Endothelial cell of umbilical vein (primary cell): ENCODE data around the gene FSTL3. TPM values are rescaled to one million over a fixed set of nuclear protein-coding genes. Genes with fewer than 3 reads are reported as not detected.

ENCODE experiments used
- BruUV-seq: library from RNA; stranded (reverse); fragments of 400-500 nt; replicated peaks from 2 replicates; lab custom pipeline; 2021; lab: Mats Ljungman, UMichigan
- CTCF ChIA-PET: fragments of 300-600, 350-600 bp; sonication (Branson Sonifier 250); formaldehyde crosslinking; loops from one replicate; lab custom pipeline; 2021; ENCODE audit warnings: antibody characterized with exemption, inconsistent platforms; lab: Charles Lee
- POLR2A ChIA-PET: fragments of 300-600, 350-600 bp; sonication (Branson Sonifier 250); formaldehyde crosslinking; loops from one replicate; lab custom pipeline; 2021; ENCODE audit warnings: antibody characterized with exemption, inconsistent platforms; lab: Charles Lee
- DNase-seq: peaks from one replicate; pipeline ENCODE4 v3.0.0-alpha.2; 2011; ENCODE audit warnings: low read depth, low spot score
- FAIRE-seq: peaks from 2 replicates; lab custom pipeline; 2011; peaks lifted over from hg19 to GRCh38; lab: Jason Lieb, UNC
- H2AFZ ChIP-seq: 2 replicates; pipeline ENCODE4 v1.6.0; 2012; ENCODE audit warnings: low read depth, low read length, control low read depth, inconsistent platforms
- H3K27ac ChIP-seq: 2 replicates; pipeline ENCODE4 v1.5.1; 2011; ENCODE audit warnings: low read depth, mild to moderate bottlenecking, control low read depth, low read length, moderate library complexity; ENCODE audit not compliant: insufficient read depth
- H3K27me3 ChIP-seq, 2 experiments: 2 replicates each; pipeline versions ENCODE4 v1.6.0 to v1.6.1; 2011; ENCODE audit warnings: low read length in 2 of 2, mixed read lengths in 1 of 2; ENCODE audit not compliant: control insufficient read depth in 2 of 2, insufficient read depth in 2 of 2
- H3K36me3 ChIP-seq, 2 experiments: 2 replicates in 1 of 2; 3 replicates in 1 of 2; pipeline ENCODE4 v1.5.1; 2011; ENCODE audit warnings: low read length in 2 of 2, mild to moderate bottlenecking in 1 of 2, moderate library complexity in 1 of 2; ENCODE audit not compliant: control insufficient read depth in 2 of 2, insufficient read depth in 2 of 2; ENCODE audit errors: extremely low read depth in 1 of 2
- H3K4me1 ChIP-seq: 3 replicates; pipeline ENCODE4 v1.5.1; 2011; ENCODE audit warnings: mild to moderate bottlenecking, low read length; ENCODE audit not compliant: control insufficient read depth, insufficient read depth; ENCODE audit errors: extremely low read depth
- H3K4me2 ChIP-seq: 2 replicates; pipeline ENCODE4 v1.6.1; 2011; ENCODE audit warnings: low read length, control low read depth, mixed read lengths; ENCODE audit not compliant: insufficient read depth
- H3K4me3 ChIP-seq, 3 experiments: fragments of 200-600 bp in 1 of 3; sonication (generic), shearing (Covaris generic) in 1 of 3; replicated peaks in 1 of 3; 2 replicates each; pipeline ENCODE4 v1.5.1; 2011 to 2016; ENCODE audit warnings: control low read depth in 3 of 3, low read length in 3 of 3, mild to moderate bottlenecking in 2 of 3, inconsistent platforms in 1 of 3, low read depth in 1 of 3, moderate library complexity in 1 of 3; ENCODE audit not compliant: insufficient read depth in 1 of 3
- H3K79me2 ChIP-seq: 2 replicates; pipeline ENCODE4 v1.6.0; 2012; ENCODE audit warnings: low read length, inconsistent platforms; ENCODE audit not compliant: control insufficient read depth, insufficient read depth
- H3K9ac ChIP-seq: replicated peaks from 2 replicates; pipeline ENCODE3; 2011; ENCODE audit warnings: low read length, control low read depth; ENCODE audit not compliant: insufficient read depth; ENCODE audit errors: extremely low read depth
- H3K9me1 ChIP-seq: replicated peaks from 3 replicates; pipeline ENCODE4 v1.6.0; 2011; ENCODE audit warnings: mild to moderate bottlenecking, low read length; ENCODE audit not compliant: control insufficient read depth, insufficient read depth; ENCODE audit errors: extremely low read depth
- H3K9me3 ChIP-seq: replicated peaks from 2 replicates; pipeline ENCODE4 v1.5.1; 2012; ENCODE audit warnings: low read length, inconsistent platforms; ENCODE audit not compliant: control insufficient read depth, insufficient read depth
- H4K20me1 ChIP-seq: replicated peaks from 2 replicates; pipeline ENCODE3; 2011; ENCODE audit warnings: mild to moderate bottlenecking, low read length; ENCODE audit not compliant: control insufficient read depth, insufficient read depth; ENCODE audit errors: extremely low read depth
- EZH2 ChIP-seq: IDR thresholded peaks from 2 replicates; pipeline ENCODE4 v1.6.1; 2012; ENCODE audit warnings: borderline replicate concordance, low read depth, mild to moderate bottlenecking, moderate library complexity, low read length, inconsistent platforms; ENCODE audit not compliant: severe bottlenecking
- FOS ChIP-seq: IDR thresholded peaks from 2 replicates; pipeline ENCODE4 v1.6.1; 2011; ENCODE audit warnings: mild to moderate bottlenecking, low read length, moderate library complexity, borderline replicate concordance; ENCODE audit not compliant: insufficient read depth
- GATA2 ChIP-seq: IDR thresholded peaks from 2 replicates; pipeline ENCODE4 v1.7.0; 2011; ENCODE audit warnings: low read depth, mild to moderate bottlenecking, moderate library complexity, mixed read lengths, low read length; ENCODE audit not compliant: insufficient read length, insufficient read depth
- JUN ChIP-seq: IDR thresholded peaks from 2 replicates; pipeline ENCODE4 v1.6.1; 2011; ENCODE audit warnings: borderline replicate concordance, low read depth; ENCODE audit not compliant: insufficient read length, insufficient read depth
- MYC ChIP-seq: IDR thresholded peaks from one replicate; pipeline ENCODE4 v1.6.1; 2011; ENCODE audit warnings: mild to moderate bottlenecking, low read depth, low read length
- POLR2A ChIP-seq: IDR thresholded peaks from 2 replicates; pipeline ENCODE4 v1.6.1; 2012; ENCODE audit warnings: low read depth, mild to moderate bottlenecking, control low read depth, low read length
- POLR2AphosphoS5 ChIP-seq: IDR thresholded peaks from 2 replicates; pipeline ENCODE4 v1.6.1; 2012; ENCODE audit warnings: low read depth, mild to moderate bottlenecking, control low read depth, low read length, moderate library complexity; ENCODE audit not compliant: insufficient read depth
- dilution Hi-C: fragments of 300-500 bp; cut with MboI; formaldehyde crosslinking; loops from one replicate; pipeline ENCODE4 v1.15.0; 2019; ENCODE audit warnings: low sequenced_read_pairs; ENCODE audit not compliant: extremely low pct_ligation_motif_present
- intact Hi-C: fragments of 100-400 bp; cut with micrococcal nuclease; formaldehyde crosslinking; loops from one replicate; pipeline ENCODE4 v1.10.0; 2022
- polyA plus RNA-seq, 4 experiments: library from polyadenylated mRNA; depleted of rRNA in 3 of 4; stranded (reverse) in 3 of 4; unstranded in 1 of 4; fragments of >200 nt; gene quantifications; 2 replicates each; pipeline versions ENCODE4 v1.2.1 to v1.2.3, GENCODE V29; 2011 to 2012; ENCODE audit warnings: missing spikeins in 1 of 4
- total RNA-seq: library from RNA; stranded (reverse); gene quantifications from 2 replicates; pipeline ENCODE4 v1.2.3, GENCODE V29; 2021
- TF ChIP-seq, protein P1 (sequence below), 2 donors: IDR thresholded peaks; 1 replicate in 1 of 2; 2 replicates in 1 of 2; pipeline ENCODE4 v1.5.1; 2011; ENCODE audit warnings: low read length in 2 of 2, mild to moderate bottlenecking in 2 of 2, moderate library complexity in 2 of 2, control low read depth in 1 of 2, inconsistent platforms in 1 of 2, low read depth in 1 of 2; ENCODE audit not compliant: insufficient read depth in 1 of 2; ENCODE audit errors: extremely low read depth in 1 of 2
- TF ChIP-seq, protein P2 (sequence below): IDR thresholded peaks from 2 replicates; pipeline ENCODE4 v1.6.1; 2011; ENCODE audit not compliant: insufficient read depth, insufficient read length

The FSTL3 gene
- total and polyA plus RNA-seq, 2 donors (not counting 3 experiments of a cell fraction or from before 2014, with no cell fraction given): 19.9 to 45.2 TPM

DNA sequence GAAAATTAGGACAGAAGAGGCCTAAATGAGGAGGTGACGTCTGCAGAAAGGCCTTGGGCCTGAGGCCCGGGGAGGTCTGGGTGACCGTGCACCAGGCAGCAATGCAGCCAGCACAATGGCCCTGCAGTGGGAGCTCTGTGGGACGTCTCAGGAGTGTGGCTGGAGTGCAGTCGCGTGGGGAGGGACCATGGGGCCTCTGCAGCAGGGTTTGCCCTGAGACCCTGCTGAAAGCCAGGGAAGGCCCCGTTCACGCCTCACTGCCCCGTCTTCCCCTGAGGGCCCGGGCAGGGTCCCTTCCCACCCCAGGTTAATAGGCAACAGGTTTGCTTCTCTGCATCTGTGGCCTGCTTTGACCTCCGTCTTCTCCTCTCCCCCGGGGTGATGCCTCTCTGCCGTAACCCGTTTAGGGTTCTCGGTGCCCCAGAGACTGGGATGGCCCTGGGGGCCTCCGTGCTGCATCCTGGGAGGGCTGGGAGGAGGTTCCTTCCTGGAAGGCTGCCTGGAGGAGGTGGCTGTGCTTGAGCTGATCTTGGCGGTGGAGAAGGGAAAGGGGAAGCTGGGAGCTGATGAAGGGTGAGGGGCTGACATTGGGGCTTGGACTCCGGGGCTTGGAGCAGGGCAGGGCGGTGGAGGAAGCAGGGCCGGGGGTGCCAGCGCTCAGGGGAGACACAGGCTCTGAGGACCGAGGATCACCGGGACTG lies 42.2 kb downstream of the FSTL3 start:
- ChIA-PET POLR2A (no interaction called here), CTCF (interaction anchor here (0.5 to 0.9 kb wide), 2 partner anchors 24 to 38 kb away, joined by 3 to 4 read pairs; no protein-coding TSS in a partner anchor)
- Histone ChIP-seq H3K9ac (no peak overlapping the region), H2AFZ (no peak overlapping the region), H4K20me1 (no peaks in the 10 kb centered on the region), H3K79me2 (no peaks in the 10 kb centered on the region), H3K4me1 (no peaks in the 10 kb centered on the region), H3K9me3 (no peaks in the 10 kb centered on the region), H3K4me2 (no peak overlapping the region), H3K4me3 (no peak overlapping the region), H3K36me3 (no peaks in the 10 kb centered on the region), H3K27ac (no peak overlapping the region), H3K27me3 (no peaks in the 10 kb centered on the region), H3K9me1 (no peaks in the 10 kb centered on the region)
- intact Hi-C loops: no loop called here
- dilution Hi-C loops: no loop called here
- TF ChIP-seq, protein P1, sequence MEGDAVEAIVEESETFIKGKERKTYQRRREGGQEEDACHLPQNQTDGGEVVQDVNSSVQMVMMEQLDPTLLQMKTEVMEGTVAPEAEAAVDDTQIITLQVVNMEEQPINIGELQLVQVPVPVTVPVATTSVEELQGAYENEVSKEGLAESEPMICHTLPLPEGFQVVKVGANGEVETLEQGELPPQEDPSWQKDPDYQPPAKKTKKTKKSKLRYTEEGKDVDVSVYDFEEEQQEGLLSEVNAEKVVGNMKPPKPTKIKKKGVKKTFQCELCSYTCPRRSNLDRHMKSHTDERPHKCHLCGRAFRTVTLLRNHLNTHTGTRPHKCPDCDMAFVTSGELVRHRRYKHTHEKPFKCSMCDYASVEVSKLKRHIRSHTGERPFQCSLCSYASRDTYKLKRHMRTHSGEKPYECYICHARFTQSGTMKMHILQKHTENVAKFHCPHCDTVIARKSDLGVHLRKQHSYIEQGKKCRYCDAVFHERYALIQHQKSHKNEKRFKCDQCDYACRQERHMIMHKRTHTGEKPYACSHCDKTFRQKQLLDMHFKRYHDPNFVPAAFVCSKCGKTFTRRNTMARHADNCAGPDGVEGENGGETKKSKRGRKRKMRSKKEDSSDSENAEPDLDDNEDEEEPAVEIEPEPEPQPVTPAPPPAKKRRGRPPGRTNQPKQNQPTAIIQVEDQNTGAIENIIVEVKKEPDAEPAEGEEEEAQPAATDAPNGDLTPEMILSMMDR (IDR thresholded peaks at IDR 0.05; ENCODE audit: extremely low read depth in 1 of 2, insufficient read depth in 1 of 2, low read depth in 1 of 2, low read length in 2 of 2): no peak
- TF ChIP-seq POLR2A: no peak
- TF ChIP-seq POLR2AphosphoS5: no peak
- TF ChIP-seq EZH2: no peak
- no peak for TF ChIP-seq FOS
- TF ChIP-seq GATA2: no peak
- TF ChIP-seq, protein P2, sequence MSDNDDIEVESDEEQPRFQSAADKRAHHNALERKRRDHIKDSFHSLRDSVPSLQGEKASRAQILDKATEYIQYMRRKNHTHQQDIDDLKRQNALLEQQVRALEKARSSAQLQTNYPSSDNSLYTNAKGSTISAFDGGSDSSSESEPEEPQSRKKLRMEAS: no peak
- TF ChIP-seq MYC: no peak
- TF ChIP-seq JUN: no peak
- FAIRE-seq: no peak
- no TSS peak for BruUV-seq
- no peak for DNase-seq
